ENCODE results near the gene CDH13.

CDH13 gene

GRCh38 chr16:83145297-83145696, 518.5 kb downstream of the CDH13 start:
- DNase-seq (ENCODE audit: low read depth): no peak
- TF ChIP-seq CTCF (IDR thresholded peaks at IDR 0.05; ENCODE audit: control insufficient read depth, extremely low read depth, insufficient read depth): no peak
- no peak overlapping the region for H3K4me3 ChIP-seq (ENCODE audit: low read depth, low read length)

DNA sequence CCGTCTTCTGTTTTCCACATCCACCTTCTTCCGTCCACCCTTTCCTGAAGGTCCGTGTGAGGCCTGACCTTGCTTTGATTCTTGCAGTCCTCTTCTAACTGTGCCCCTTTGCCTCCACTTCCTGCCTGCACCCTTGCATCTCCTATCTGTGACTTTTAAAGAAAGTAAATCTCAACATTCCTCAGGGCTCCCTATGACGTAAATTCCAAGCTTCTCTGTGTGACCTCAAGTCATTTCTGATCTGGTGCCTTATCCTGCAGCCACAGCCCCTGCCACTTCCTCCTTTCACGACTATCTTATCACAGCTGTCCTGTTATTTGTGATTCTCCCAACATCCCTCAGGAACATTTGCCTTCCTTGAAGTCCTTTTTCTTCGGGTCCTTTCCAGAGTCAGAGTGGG, 520.5 kb downstream of the CDH13 start:
- DNase-seq (ENCODE audit: low read depth): no peak
- no peak for TF ChIP-seq CTCF (IDR thresholded peaks at IDR 0.05; ENCODE audit: control insufficient read depth, extremely low read depth, insufficient read depth)
- H3K4me3 ChIP-seq (ENCODE audit: low read depth, low read length): no peak overlapping the region

- no peak for TF ChIP-seq CTCF (IDR thresholded peaks at IDR 0.05; ENCODE audit: control insufficient read depth, extremely low read depth, insufficient read depth)
- no peak for DNase-seq (ENCODE audit: low read depth)
- no peak overlapping the region for H3K4me3 ChIP-seq (ENCODE audit: low read depth, low read length)
Measured at GRCh38 chr16:83158320-83158957, 531.7 kb downstream of the CDH13 start.

DNA sequence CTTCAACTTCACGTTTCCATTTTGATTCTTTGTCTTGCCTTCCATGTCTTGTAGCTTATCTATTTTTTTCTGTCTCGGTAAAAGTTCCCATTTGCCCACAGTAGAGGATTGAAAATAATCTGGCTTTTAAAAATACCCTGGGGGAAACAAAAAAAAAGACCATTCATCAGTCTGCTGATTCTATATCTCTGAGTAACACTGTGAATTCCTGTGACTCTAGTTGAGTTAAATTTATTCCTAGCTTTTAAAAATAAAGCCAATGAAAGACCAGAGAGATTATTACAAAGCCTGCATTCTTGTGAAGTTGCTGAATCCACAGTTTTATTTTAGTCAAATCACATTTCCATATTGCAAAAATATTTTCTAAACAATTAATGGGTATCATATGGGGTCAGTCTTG, 532.3 kb downstream of the CDH13 start:
- TF ChIP-seq CTCF (IDR thresholded peaks at IDR 0.05; ENCODE audit: control insufficient read depth, extremely low read depth, insufficient read depth): no peak
- no peak overlapping the region for H3K4me3 ChIP-seq (ENCODE audit: low read depth, low read length)
- DNase-seq (ENCODE audit: low read depth): no peak

- no peak for TF ChIP-seq CTCF (IDR thresholded peaks at IDR 0.05; ENCODE audit: control insufficient read depth, extremely low read depth, insufficient read depth)
- no peak overlapping the region for H3K4me3 ChIP-seq (ENCODE audit: low read depth, low read length)
- DNase-seq (ENCODE audit: low read depth): no peak
Measured at GRCh38 chr16:83160287-83161020, 533.7 kb downstream of the CDH13 start.

GRCh38 chr16:83162791-83163190, 536.0 kb downstream of the CDH13 start:
- no peak for TF ChIP-seq CTCF (IDR thresholded peaks at IDR 0.05; ENCODE audit: control insufficient read depth, extremely low read depth, insufficient read depth)
- no peak overlapping the region for H3K4me3 ChIP-seq (ENCODE audit: low read depth, low read length)
- DNase-seq (ENCODE audit: low read depth): no peak

All from LNCaP clone FGC (cell line).